Stimulated activated naive CD8-positive, alpha-beta T cell treated with anti-CD3 and anti-CD28 coated beads, Interleukin-15, Interleukin-2, amounts not matched to agents 100 ng/mL and 50 ng/mL, for 24 hours (primary cell): Measurements from ENCODE around the gene GSC2.

Experiments
- H3K27ac Mint-ChIP-seq: one replicate; pipeline ENCODE4 v1.8.0; 2021; ENCODE audit warnings: mild to moderate bottlenecking, mixed read lengths
- H3K27me3 Mint-ChIP-seq: one replicate; pipeline ENCODE4 v1.8.0; 2021; ENCODE audit warnings: mixed read lengths
- H3K36me3 Mint-ChIP-seq: one replicate; pipeline ENCODE4 v1.8.0; 2021; ENCODE audit warnings: low read depth, mixed read lengths
- H3K4me1 Mint-ChIP-seq: one replicate; pipeline ENCODE4 v1.8.0; 2021; ENCODE audit warnings: low read depth, mixed read lengths
- H3K4me3 Mint-ChIP-seq: one replicate; pipeline ENCODE4 v1.8.0; 2021; ENCODE audit warnings: mild to moderate bottlenecking, mixed read lengths
- H3K9me3 Mint-ChIP-seq: one replicate; pipeline ENCODE4 v1.8.0; 2021; ENCODE audit warnings: mixed read lengths

Gene GSC2

GRCh38 chr22:19124377-19124776 is 25.7 kb downstream of the GSC2 start:
- H3K9me3 Mint-ChIP-seq = no peaks in the 10 kb centered on the region
- H3K4me1 Mint-ChIP-seq = peaks cover 30% of the 10 kb centered on the region
- no peak overlapping the region for H3K27ac Mint-ChIP-seq
- no peaks in the 10 kb centered on the region for H3K36me3 Mint-ChIP-seq
- no peaks in the 10 kb centered on the region for H3K27me3 Mint-ChIP-seq
- no peak overlapping the region for H3K4me3 Mint-ChIP-seq

GRCh38 chr22:19123936-19124335 is 26.2 kb downstream of the GSC2 start:
- Mint-ChIP-seq H3K4me1 (peaks cover 35% of the 10 kb centered on the region), H3K4me3 (no peak overlapping the region), H3K27me3 (no peaks in the 10 kb centered on the region)

GRCh38 chr22:19122752-19123492 is 27.2 kb downstream of the GSC2 start:
- peaks cover 4% of the 10 kb centered on the region for H3K36me3 Mint-ChIP-seq
- peak overlapping the region; percentile 79 for H3K4me3 Mint-ChIP-seq
- H3K9me3 Mint-ChIP-seq = no peaks in the 10 kb centered on the region
- no peaks in the 10 kb centered on the region for H3K27me3 Mint-ChIP-seq
- H3K27ac Mint-ChIP-seq = peak overlapping the region; percentile 45
- H3K4me1 Mint-ChIP-seq = peaks cover 45% of the 10 kb centered on the region

More at GRCh38 chr22:19123936-19124335, 26.2 kb downstream of the GSC2 start:
- Mint-ChIP-seq H3K9me3 (no peaks in the 10 kb centered on the region), H3K27ac (no peak overlapping the region), H3K36me3 (no peaks in the 10 kb centered on the region)

GRCh38 chr22:19122143-19122751 is 27.8 kb downstream of the GSC2 start, which contains the start of gene DGCR2:
Gene DGCR2, minus strand, starts transcription at chr22:19122412. Its CDS starts 206 bp downstream, at chr22:19122206.
- Mint-ChIP-seq H3K9me3 (no peaks in the 10 kb centered on the region), H3K36me3 (peaks cover 4% of the 10 kb centered on the region), H3K27me3 (no peaks in the 10 kb centered on the region), H3K27ac (peak within 1 kb of the TSS; percentile 63), H3K4me1 (peaks cover 52% of the 10 kb centered on the region), H3K4me3 (peak within 1 kb of the TSS; percentile 93)

GRCh38 chr22:19121631-19122142 is 28.4 kb downstream of the GSC2 start:
- Mint-ChIP-seq H3K4me1 (peaks cover 57% of the 10 kb centered on the region), H3K27me3 (no peaks in the 10 kb centered on the region)

GRCh38 chr22:19120829-19121630 is 29.1 kb downstream of the GSC2 start:
- H3K4me1 Mint-ChIP-seq = peaks cover 63% of the 10 kb centered on the region
- peak overlapping the region; percentile 93 for H3K4me3 Mint-ChIP-seq
- peak overlapping the region; percentile 62 for H3K27ac Mint-ChIP-seq
- no peaks in the 10 kb centered on the region for H3K27me3 Mint-ChIP-seq
- H3K36me3 Mint-ChIP-seq = peaks cover 4% of the 10 kb centered on the region
- no peaks in the 10 kb centered on the region for H3K9me3 Mint-ChIP-seq

More at GRCh38 chr22:19121631-19122142, 28.4 kb downstream of the GSC2 start:
- Mint-ChIP-seq H3K4me3 (peak overlapping the region; percentile 93), H3K9me3 (no peaks in the 10 kb centered on the region), H3K36me3 (peaks cover 4% of the 10 kb centered on the region), H3K27ac (peak overlapping the region; percentile 58)

GRCh38 chr22:19119949-19120348 is 30.1 kb downstream of the GSC2 start:
- Mint-ChIP-seq H3K27me3 (no peaks in the 10 kb centered on the region), H3K4me1 (peaks cover 72% of the 10 kb centered on the region), H3K9me3 (no peaks in the 10 kb centered on the region), H3K36me3 (peaks cover 4% of the 10 kb centered on the region), H3K4me3 (peak overlapping the region; percentile 93), H3K27ac (peak overlapping the region; percentile 62)

GRCh38 chr22:19118329-19118880 is 31.7 kb downstream of the GSC2 start:
- Mint-ChIP-seq H3K27ac (peak overlapping the region; percentile 52), H3K9me3 (no peaks in the 10 kb centered on the region), H3K4me3 (no peak overlapping the region)

GRCh38 chr22:19117111-19117512 is 33.0 kb downstream of the GSC2 start:
- H3K36me3 Mint-ChIP-seq = peaks cover 4% of the 10 kb centered on the region
- H3K27ac Mint-ChIP-seq = no peak overlapping the region
- H3K4me1 Mint-ChIP-seq = peaks cover 77% of the 10 kb centered on the region
- H3K4me3 Mint-ChIP-seq = no peak overlapping the region
- H3K27me3 Mint-ChIP-seq = no peaks in the 10 kb centered on the region
- H3K9me3 Mint-ChIP-seq = no peaks in the 10 kb centered on the region

More at GRCh38 chr22:19118329-19118880, 31.7 kb downstream of the GSC2 start:
- Mint-ChIP-seq H3K27me3 (no peaks in the 10 kb centered on the region), H3K36me3 (peaks cover 4% of the 10 kb centered on the region), H3K4me1 (peaks cover 78% of the 10 kb centered on the region)

- H3K4me1 Mint-ChIP-seq = peaks cover 78% of the 10 kb centered on the region
- H3K36me3 Mint-ChIP-seq = peaks cover 4% of the 10 kb centered on the region
- no peak overlapping the region for H3K4me3 Mint-ChIP-seq
- no peaks in the 10 kb centered on the region for H3K9me3 Mint-ChIP-seq
- H3K27ac Mint-ChIP-seq = no peak overlapping the region
- no peaks in the 10 kb centered on the region for H3K27me3 Mint-ChIP-seq
Measured at GRCh38 chr22:19115628-19116027, 34.5 kb downstream of the GSC2 start.

- H3K4me3 Mint-ChIP-seq = no peak overlapping the region
- peaks cover 77% of the 10 kb centered on the region for H3K4me1 Mint-ChIP-seq
- no peaks in the 10 kb centered on the region for H3K27me3 Mint-ChIP-seq
- H3K27ac Mint-ChIP-seq = no peak overlapping the region
- peaks cover 4% of the 10 kb centered on the region for H3K36me3 Mint-ChIP-seq
- no peaks in the 10 kb centered on the region for H3K9me3 Mint-ChIP-seq
Measured at GRCh38 chr22:19114984-19115552, 35.0 kb downstream of the GSC2 start.

GRCh38 chr22:19113429-19113828 is 36.7 kb downstream of the GSC2 start:
- Mint-ChIP-seq H3K4me1 (peaks cover 77% of the 10 kb centered on the region), H3K27ac (no peak overlapping the region), H3K4me3 (no peak overlapping the region), H3K9me3 (no peaks in the 10 kb centered on the region), H3K27me3 (no peaks in the 10 kb centered on the region), H3K36me3 (no peaks in the 10 kb centered on the region)

- no peak overlapping the region for H3K4me3 Mint-ChIP-seq
- H3K36me3 Mint-ChIP-seq = no peaks in the 10 kb centered on the region
- H3K27me3 Mint-ChIP-seq = no peaks in the 10 kb centered on the region
- no peak overlapping the region for H3K27ac Mint-ChIP-seq
- peaks cover 77% of the 10 kb centered on the region for H3K4me1 Mint-ChIP-seq
- H3K9me3 Mint-ChIP-seq = no peaks in the 10 kb centered on the region
Measured at GRCh38 chr22:19111584-19111983, 38.5 kb downstream of the GSC2 start.

GRCh38 chr22:19111140-19111539 is 39.0 kb downstream of the GSC2 start:
- Mint-ChIP-seq H3K9me3 (no peaks in the 10 kb centered on the region), H3K27me3 (no peaks in the 10 kb centered on the region), H3K36me3 (no peaks in the 10 kb centered on the region), H3K27ac (peak overlapping the region; percentile 33), H3K4me1 (peaks cover 77% of the 10 kb centered on the region), H3K4me3 (no peak overlapping the region)
